H9 (cell line): ENCODE results near the gene NR3C2. TPM values are rescaled to one million over a fixed set of nuclear protein-coding genes. Genes with fewer than 3 reads are reported as not detected.

Experiments
- DNase-seq: peaks from one replicate; pipeline ENCODE4 v3.0.0-alpha.2; 2017
- H2AFZ ChIP-seq: one replicate; pipeline ENCODE4 v1.6.1; 2013; ENCODE audit warnings: mild to moderate bottlenecking, low read length, control low read depth, moderate library complexity
- H2AK5ac ChIP-seq: 2 replicates; pipeline ENCODE4 v1.6.1; 2013; ENCODE audit warnings: low read length, control low read depth, mixed read lengths; ENCODE audit not compliant: insufficient read length
- H2BK120ac ChIP-seq: one replicate; pipeline ENCODE4 v1.6.1; 2013; ENCODE audit warnings: low read depth, mild to moderate bottlenecking, low read length, control low read depth, inconsistent platforms; ENCODE audit not compliant: poor library complexity, severe bottlenecking
- H2BK12ac ChIP-seq: 2 replicates; pipeline ENCODE4 v1.6.1; 2013; ENCODE audit warnings: low read length, control low read depth, mixed read lengths, low read depth; ENCODE audit not compliant: insufficient read length
- H2BK15ac ChIP-seq: 2 replicates; pipeline ENCODE4 v1.6.1; 2013; ENCODE audit warnings: low read depth, low read length, control low read depth
- H2BK20ac ChIP-seq: one replicate; pipeline ENCODE4 v1.6.1; 2013; ENCODE audit warnings: low read depth, mild to moderate bottlenecking, low read length, control low read depth, inconsistent platforms; ENCODE audit not compliant: poor library complexity, severe bottlenecking
- H2BK5ac ChIP-seq: 2 replicates; pipeline ENCODE4 v1.6.1; 2013; ENCODE audit warnings: low read length, control low read depth, mixed read lengths; ENCODE audit not compliant: insufficient read length
- H3K14ac ChIP-seq: 2 replicates; pipeline ENCODE4 v1.6.1; 2013; ENCODE audit warnings: low read length, control low read depth; ENCODE audit not compliant: insufficient read depth
- H3K18ac ChIP-seq: 2 replicates; pipeline ENCODE4 v1.6.1; 2013; ENCODE audit warnings: low read depth, mild to moderate bottlenecking, mixed read lengths, low read length, control low read depth; ENCODE audit not compliant: insufficient read length
- H3K23ac ChIP-seq: 2 replicates; pipeline ENCODE4 v1.6.1; 2013; ENCODE audit warnings: low read length, control low read depth, mixed read lengths, low read depth; ENCODE audit not compliant: insufficient read length
- H3K23me2 ChIP-seq: 2 replicates; pipeline ENCODE4 v1.6.1; 2013; ENCODE audit warnings: low read depth, mild to moderate bottlenecking, mixed read lengths, low read length, control low read depth; ENCODE audit not compliant: insufficient read length, poor library complexity, severe bottlenecking
- H3K27ac ChIP-seq: 2 replicates; pipeline ENCODE4 v1.5.1; 2013; ENCODE audit warnings: low read length, control low read depth, mixed read lengths, low read depth; ENCODE audit not compliant: insufficient read length
- H3K27me3 ChIP-seq: 2 replicates; pipeline ENCODE4 v1.6.1; 2013; ENCODE audit warnings: low read length, control low read depth, inconsistent platforms; ENCODE audit not compliant: insufficient read depth
- H3K4ac ChIP-seq: 2 replicates; pipeline ENCODE4 v1.6.1; 2013; ENCODE audit warnings: low read depth, mild to moderate bottlenecking, control low read depth, inconsistent platforms, low read length, moderate library complexity
- H3K4me1 ChIP-seq: 2 replicates; pipeline ENCODE4 v1.6.1; 2013; ENCODE audit warnings: low read length, control low read depth, inconsistent platforms; ENCODE audit not compliant: insufficient read depth
- H3K4me2 ChIP-seq: 2 replicates; pipeline ENCODE4 v1.6.1; 2013; ENCODE audit warnings: low read length, control low read depth, mixed read lengths; ENCODE audit not compliant: insufficient read length, insufficient read depth
- H3K56ac ChIP-seq: 2 replicates; pipeline ENCODE4 v1.6.1; 2013; ENCODE audit warnings: low read depth, mild to moderate bottlenecking, mixed read lengths, low read length, control low read depth; ENCODE audit not compliant: insufficient read length
- H3K79me1 ChIP-seq: 2 replicates; pipeline ENCODE4 v1.6.1; 2013; ENCODE audit warnings: low read depth, mild to moderate bottlenecking, moderate library complexity, low read length, control low read depth, inconsistent platforms; ENCODE audit not compliant: insufficient read depth, poor library complexity, severe bottlenecking
- H3K79me2 ChIP-seq: 2 replicates; pipeline ENCODE4 v1.6.1; 2013; ENCODE audit warnings: low read length, control low read depth, inconsistent platforms; ENCODE audit not compliant: insufficient read depth
- H3K9ac ChIP-seq: 2 replicates; pipeline ENCODE4 v1.6.1; 2013; ENCODE audit warnings: low read length, control low read depth, mixed read lengths; ENCODE audit not compliant: insufficient read length; ENCODE audit errors: extremely low read depth
- H3K9me3 ChIP-seq: one replicate; pipeline ENCODE4 v1.6.1; 2013; ENCODE audit warnings: low read depth, low read length, inconsistent platforms; ENCODE audit not compliant: control insufficient read depth
- H3T11ph ChIP-seq: one replicate; pipeline ENCODE4 v1.6.1; 2013; ENCODE audit warnings: mild to moderate bottlenecking, low read length, control low read depth, inconsistent platforms
- H4K20me1 ChIP-seq: one replicate; pipeline ENCODE4 v1.6.1; 2013; ENCODE audit not compliant: control insufficient read depth, insufficient read length, insufficient read depth
- H4K5ac ChIP-seq: 2 replicates; pipeline ENCODE4 v1.6.1; 2013; ENCODE audit warnings: low read depth, mild to moderate bottlenecking, mixed read lengths, low read length, control low read depth; ENCODE audit not compliant: insufficient read length
- H4K8ac ChIP-seq: replicated peaks from 2 replicates; pipeline ENCODE4 v1.6.1; 2013; ENCODE audit warnings: low read length, control low read depth, mixed read lengths, low read depth; ENCODE audit not compliant: insufficient read length
- H4K91ac ChIP-seq: 2 replicates; pipeline ENCODE4 v1.6.1; 2013; ENCODE audit warnings: low read depth, mild to moderate bottlenecking, moderate library complexity, mixed read lengths, low read length, control low read depth; ENCODE audit not compliant: insufficient read length
- H3K27ac Mint-ChIP-seq, 3 experiments: 2 replicates in 2 of 3; 3 replicates in 1 of 3; pipeline ENCODE4 v1.8.0; 2020 to 2021; ENCODE audit warnings: mixed read lengths in 3 of 3, mild to moderate bottlenecking in 1 of 3, moderate library complexity in 1 of 3
- H3K27me3 Mint-ChIP-seq: 2 replicates; pipeline ENCODE4 v1.8.0; 2021; ENCODE audit warnings: low read depth, mild to moderate bottlenecking, moderate library complexity, mixed read lengths
- H3K36me3 Mint-ChIP-seq, 3 experiments: 2 replicates in 2 of 3; 3 replicates in 1 of 3; pipeline ENCODE4 v1.8.0; 2020 to 2021; ENCODE audit warnings: low read depth in 3 of 3, mixed read lengths in 3 of 3; ENCODE audit not compliant: insufficient read depth in 1 of 3
- H3K4me1 Mint-ChIP-seq, 2 experiments: 2 replicates each; pipeline ENCODE4 v1.8.0; 2020; ENCODE audit warnings: mixed read lengths in 2 of 2
- H3K4me3 Mint-ChIP-seq, 2 experiments: 2 replicates in 1 of 2; 3 replicates in 1 of 2; pipeline ENCODE4 v1.8.0; 2020 to 2021; ENCODE audit warnings: mild to moderate bottlenecking in 2 of 2, mixed read lengths in 2 of 2, moderate library complexity in 1 of 2
- H3K9me3 Mint-ChIP-seq, 2 experiments: 2 replicates in 1 of 2; 3 replicates in 1 of 2; pipeline ENCODE4 v1.8.0; 2020; ENCODE audit warnings: mild to moderate bottlenecking in 2 of 2, mixed read lengths in 2 of 2, moderate library complexity in 1 of 2
- WGBS: extraction: QIAGEN DNeasy Blood & Tissue Kit; methylation state at CpG from one replicate; pipeline ENCODE4 v1.1.7; 2013; ENCODE audit warnings: missing lambda C conversion rate, low lambda C conversion rate, mixed read lengths; ENCODE audit not compliant: insufficient read length; ENCODE audit errors: extremely low coverage; 5-methylcytosine and 5-hydroxymethylcytosine counted together
- total RNA-seq: library from RNA; stranded (reverse); gene quantifications from 2 replicates; pipeline ENCODE4 v1.2.1, GENCODE V29; 2021
- TF ChIP-seq, protein P1 (sequence below): fragments of 200-600 bp; sonication (generic); conservative IDR thresholded peaks from 3 replicates; pipeline ENCODE4 v1.8.0; 2021; ENCODE audit warnings: antibody characterized with exemption, mild to moderate bottlenecking

Gene NR3C2
- total RNA-seq, 1 experiment from 2014 or later = 1.4 TPM

DNA sequence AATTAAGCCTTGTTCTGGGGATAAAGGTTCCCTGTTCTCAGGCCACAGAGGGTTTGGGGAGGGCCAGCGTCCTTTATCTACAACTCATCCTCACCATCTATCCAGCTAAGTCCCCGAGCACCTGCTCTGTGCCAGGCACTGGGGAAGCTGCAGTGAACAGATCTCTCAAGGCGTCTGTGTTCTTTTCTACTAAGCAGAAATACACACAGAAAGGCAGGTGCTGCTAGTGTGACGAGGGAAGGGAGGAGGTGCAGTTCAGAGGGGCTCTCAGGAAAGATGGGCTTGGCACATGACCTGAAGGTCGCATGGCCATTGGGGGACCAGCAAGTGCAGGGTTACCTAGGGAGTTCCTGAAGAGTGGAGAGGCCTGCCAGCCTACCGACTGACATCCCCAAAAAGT, 352.2 kb downstream of the NR3C2 start:
- H3K79me1 ChIP-seq = no peaks in the 10 kb centered on the region
- no peak overlapping the region for H2BK5ac ChIP-seq
- H3K79me2 ChIP-seq = no peaks in the 10 kb centered on the region
- no peaks in the 10 kb centered on the region for H3K27me3 ChIP-seq
- no peak overlapping the region for H3T11ph ChIP-seq
- H3K23ac ChIP-seq = no peak overlapping the region
- H4K5ac ChIP-seq = no peak overlapping the region
- no peak overlapping the region for H4K91ac ChIP-seq
- H2AK5ac ChIP-seq = no peak overlapping the region
- no peak overlapping the region for H2BK12ac ChIP-seq
- H3K36me3 Mint-ChIP-seq = no peaks in the 10 kb centered on the region
- no peaks in the 10 kb centered on the region for H3K27me3 Mint-ChIP-seq
- H3K14ac ChIP-seq = no peak overlapping the region
- H3K4me2 ChIP-seq = no peak overlapping the region
- peaks cover 0 to 7% of the 10 kb centered on the region in 2 experiments; a peak in 1 of 5 replicates for H3K9me3 Mint-ChIP-seq
- H3K4me1 Mint-ChIP-seq = peaks cover 5% of the 10 kb centered on the region in 2 experiments; a peak in 3 of 4 replicates
- no peak overlapping the region for H4K8ac ChIP-seq
- no peak overlapping the region for H2AFZ ChIP-seq
- TF ChIP-seq, protein P1, sequence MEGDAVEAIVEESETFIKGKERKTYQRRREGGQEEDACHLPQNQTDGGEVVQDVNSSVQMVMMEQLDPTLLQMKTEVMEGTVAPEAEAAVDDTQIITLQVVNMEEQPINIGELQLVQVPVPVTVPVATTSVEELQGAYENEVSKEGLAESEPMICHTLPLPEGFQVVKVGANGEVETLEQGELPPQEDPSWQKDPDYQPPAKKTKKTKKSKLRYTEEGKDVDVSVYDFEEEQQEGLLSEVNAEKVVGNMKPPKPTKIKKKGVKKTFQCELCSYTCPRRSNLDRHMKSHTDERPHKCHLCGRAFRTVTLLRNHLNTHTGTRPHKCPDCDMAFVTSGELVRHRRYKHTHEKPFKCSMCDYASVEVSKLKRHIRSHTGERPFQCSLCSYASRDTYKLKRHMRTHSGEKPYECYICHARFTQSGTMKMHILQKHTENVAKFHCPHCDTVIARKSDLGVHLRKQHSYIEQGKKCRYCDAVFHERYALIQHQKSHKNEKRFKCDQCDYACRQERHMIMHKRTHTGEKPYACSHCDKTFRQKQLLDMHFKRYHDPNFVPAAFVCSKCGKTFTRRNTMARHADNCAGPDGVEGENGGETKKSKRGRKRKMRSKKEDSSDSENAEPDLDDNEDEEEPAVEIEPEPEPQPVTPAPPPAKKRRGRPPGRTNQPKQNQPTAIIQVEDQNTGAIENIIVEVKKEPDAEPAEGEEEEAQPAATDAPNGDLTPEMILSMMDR = no peak
- no peak overlapping the region for H3K4ac ChIP-seq
- no peak overlapping the region for H2BK120ac ChIP-seq
- no peaks in the 10 kb centered on the region for H3K4me1 ChIP-seq
- no peak overlapping the region for H2BK20ac ChIP-seq
- DNase-seq = no peak
- H3K9me3 ChIP-seq = no peaks in the 10 kb centered on the region
- H3K23me2 ChIP-seq = no peaks in the 10 kb centered on the region
- H3K18ac ChIP-seq = no peak overlapping the region
- WGBS = no CpG with 5 or more reads among the region's 6 CpGs
- H3K4me3 Mint-ChIP-seq = no peak overlapping the region
- H3K27ac Mint-ChIP-seq = peak overlapping the region in 2 of 3 experiments; percentile 44 to 60; a peak in 2 of 7 replicates
- no peak overlapping the region for H3K9ac ChIP-seq
- no peaks in the 10 kb centered on the region for H4K20me1 ChIP-seq
- H2BK15ac ChIP-seq = no peak overlapping the region
- H3K27ac ChIP-seq = no peak overlapping the region
- no peak overlapping the region for H3K56ac ChIP-seq
